HEK293T (cell line): ENCODE results near the gene CADM3.

ENCODE experiments used
- HDGF ChIP-seq: fragments of 450-650 bp; IDR thresholded peaks from 2 replicates; pipeline ENCODE4 v1.6.1; 2017; ENCODE audit warnings: antibody characterized with exemption, borderline replicate concordance
- NFRKB ChIP-seq: fragments of 450-650 bp; IDR thresholded peaks from 2 replicates; pipeline ENCODE4 v1.6.1; 2016; ENCODE audit warnings: mild to moderate bottlenecking, moderate library complexity
- SP1 ChIP-seq: fragments of 450-650 bp; IDR thresholded peaks from 2 replicates; pipeline ENCODE4 v1.6.1; 2017
- SUZ12 ChIP-seq: fragments of 450-650 bp; IDR thresholded peaks from 2 replicates; pipeline ENCODE4 v1.6.1; 2016; ENCODE audit warnings: mild to moderate bottlenecking
- TARDBP ChIP-seq: fragments of 450-650 bp; IDR thresholded peaks from 2 replicates; pipeline ENCODE4 v1.6.1; 2016
- ZNF384 ChIP-seq: fragments of 450-650 bp; IDR thresholded peaks from 2 replicates; pipeline ENCODE4 v1.6.1; 2016
- TF ChIP-seq, protein P1 (sequence below): fragments of 450-650 bp; IDR thresholded peaks from 2 replicates; pipeline ENCODE4 v1.6.1; 2016

DNA sequence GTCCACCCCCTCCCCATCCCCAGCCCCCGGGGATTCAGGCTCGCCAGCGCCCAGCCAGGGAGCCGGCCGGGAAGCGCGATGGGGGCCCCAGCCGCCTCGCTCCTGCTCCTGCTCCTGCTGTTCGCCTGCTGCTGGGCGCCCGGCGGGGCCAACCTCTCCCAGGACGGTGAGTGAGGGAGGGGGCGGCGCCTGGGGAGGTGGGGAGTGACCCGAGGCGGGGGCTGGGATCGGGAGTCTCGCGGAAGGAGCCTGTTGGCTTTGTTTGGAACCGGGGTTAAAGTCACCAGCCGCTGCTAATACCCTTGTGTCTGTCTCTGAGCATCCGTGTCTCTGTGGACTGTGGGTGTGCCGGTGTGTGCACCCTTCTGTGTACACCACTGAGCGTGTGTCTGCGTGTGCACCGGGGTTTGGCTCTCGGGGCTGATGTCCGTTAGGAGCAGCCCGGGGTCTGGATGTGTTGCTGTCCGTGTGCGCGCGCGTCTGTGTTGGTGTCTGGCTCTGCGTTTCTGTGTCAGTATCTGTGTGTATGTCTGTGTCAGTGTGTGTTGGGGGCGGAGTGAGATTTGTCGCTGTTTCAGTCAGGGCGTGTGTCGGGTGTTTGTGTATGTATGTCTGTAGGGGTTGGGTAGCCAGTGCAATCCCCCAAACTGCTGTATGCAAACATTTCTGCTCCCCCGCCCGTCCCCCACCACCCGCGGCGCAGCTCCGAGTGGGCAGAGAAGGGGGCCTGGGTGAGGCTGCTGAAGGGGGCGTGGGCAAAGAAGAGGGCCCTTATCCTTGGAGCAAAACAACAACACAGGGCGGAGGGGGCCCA is 480 bp downstream of the CADM3 start:
- TF ChIP-seq SUZ12, result no peak
- TF ChIP-seq TARDBP, result no peak
- TF ChIP-seq NFRKB, result no peak
- no peak for TF ChIP-seq HDGF
- TF ChIP-seq, protein P1, sequence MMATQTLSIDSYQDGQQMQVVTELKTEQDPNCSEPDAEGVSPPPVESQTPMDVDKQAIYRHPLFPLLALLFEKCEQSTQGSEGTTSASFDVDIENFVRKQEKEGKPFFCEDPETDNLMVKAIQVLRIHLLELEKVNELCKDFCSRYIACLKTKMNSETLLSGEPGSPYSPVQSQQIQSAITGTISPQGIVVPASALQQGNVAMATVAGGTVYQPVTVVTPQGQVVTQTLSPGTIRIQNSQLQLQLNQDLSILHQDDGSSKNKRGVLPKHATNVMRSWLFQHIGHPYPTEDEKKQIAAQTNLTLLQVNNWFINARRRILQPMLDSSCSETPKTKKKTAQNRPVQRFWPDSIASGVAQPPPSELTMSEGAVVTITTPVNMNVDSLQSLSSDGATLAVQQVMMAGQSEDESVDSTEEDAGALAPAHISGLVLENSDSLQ, result no peak
- no peak for TF ChIP-seq SP1
- TF ChIP-seq ZNF384, result no peak
